Neuron (in vitro differentiated cells): ENCODE results near the gene WDR45B.

Experiments used
- H2AFZ ChIP-seq: one replicate; pipeline ENCODE4 v1.6.1; 2013; ENCODE audit warnings: low read depth, mild to moderate bottlenecking, inconsistent platforms, low read length, moderate library complexity
- H3K27me3 ChIP-seq: one replicate; pipeline ENCODE4 v1.6.1; 2013; ENCODE audit warnings: low read length; ENCODE audit not compliant: insufficient read depth
- H3K36me3 ChIP-seq: one replicate; pipeline ENCODE4 v1.6.1; 2013; ENCODE audit warnings: low read length; ENCODE audit not compliant: insufficient read depth
- H3K4me1 ChIP-seq: one replicate; pipeline ENCODE4 v1.6.1; 2013; ENCODE audit warnings: low read length; ENCODE audit not compliant: insufficient read depth
- H3K4me3 ChIP-seq: 2 replicates; pipeline ENCODE4 v1.5.1; 2013; ENCODE audit warnings: mild to moderate bottlenecking, low read length, moderate library complexity
- H3K9me3 ChIP-seq: one replicate; pipeline ENCODE4 v1.6.1; 2013; ENCODE audit warnings: low read length

The WDR45B gene

GRCh38 chr17:82623707-82624106 lies 24.5 kb downstream of the WDR45B start:
- no peaks in the 10 kb centered on the region for H3K9me3 ChIP-seq
- H2AFZ ChIP-seq, result no peak overlapping the region
- no peaks in the 10 kb centered on the region for H3K27me3 ChIP-seq
- no peak overlapping the region for H3K4me3 ChIP-seq
- H3K36me3 ChIP-seq, result peaks cover 73% of the 10 kb centered on the region
- H3K4me1 ChIP-seq, result no peaks in the 10 kb centered on the region

GRCh38 chr17:82619641-82620040 lies 28.6 kb downstream of the WDR45B start:
- Histone ChIP-seq H2AFZ (no peak overlapping the region), H3K27me3 (no peaks in the 10 kb centered on the region), H3K4me3 (no peak overlapping the region), H3K9me3 (no peaks in the 10 kb centered on the region), H3K4me1 (no peaks in the 10 kb centered on the region), H3K36me3 (peaks cover 76% of the 10 kb centered on the region)

DNA sequence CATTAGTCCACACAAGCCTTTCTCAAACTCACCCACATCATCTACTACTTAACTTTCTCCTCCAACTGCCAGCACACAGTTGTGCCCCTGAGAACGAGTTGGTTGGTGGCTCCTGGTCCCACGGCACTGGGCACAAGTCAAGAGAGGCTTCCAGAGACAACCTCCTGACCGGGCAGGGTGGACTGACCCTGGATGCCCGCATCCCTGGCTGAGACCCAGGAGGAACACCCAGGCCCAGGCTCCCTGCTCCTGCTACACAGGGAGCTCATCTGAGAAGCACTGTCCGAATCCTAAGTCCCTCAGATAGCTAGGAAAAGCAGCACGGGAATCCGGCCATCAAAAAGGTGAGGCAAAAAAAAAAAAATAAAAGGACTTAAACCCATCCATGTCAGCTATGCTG lies 29.0 kb downstream of the WDR45B start:
- Histone ChIP-seq H3K4me1 (no peaks in the 10 kb centered on the region), H3K9me3 (no peaks in the 10 kb centered on the region), H3K27me3 (no peaks in the 10 kb centered on the region), H3K4me3 (no peak overlapping the region), H2AFZ (no peak overlapping the region), H3K36me3 (peaks cover 78% of the 10 kb centered on the region)

GRCh38 chr17:82616021-82616711 lies 32.1 kb downstream of the WDR45B start:
- H2AFZ ChIP-seq, result no peak overlapping the region
- peaks cover 74% of the 10 kb centered on the region for H3K36me3 ChIP-seq
- H3K4me1 ChIP-seq, result no peaks in the 10 kb centered on the region
- H3K4me3 ChIP-seq, result no peak overlapping the region
- no peaks in the 10 kb centered on the region for H3K27me3 ChIP-seq
- H3K9me3 ChIP-seq, result no peaks in the 10 kb centered on the region

DNA sequence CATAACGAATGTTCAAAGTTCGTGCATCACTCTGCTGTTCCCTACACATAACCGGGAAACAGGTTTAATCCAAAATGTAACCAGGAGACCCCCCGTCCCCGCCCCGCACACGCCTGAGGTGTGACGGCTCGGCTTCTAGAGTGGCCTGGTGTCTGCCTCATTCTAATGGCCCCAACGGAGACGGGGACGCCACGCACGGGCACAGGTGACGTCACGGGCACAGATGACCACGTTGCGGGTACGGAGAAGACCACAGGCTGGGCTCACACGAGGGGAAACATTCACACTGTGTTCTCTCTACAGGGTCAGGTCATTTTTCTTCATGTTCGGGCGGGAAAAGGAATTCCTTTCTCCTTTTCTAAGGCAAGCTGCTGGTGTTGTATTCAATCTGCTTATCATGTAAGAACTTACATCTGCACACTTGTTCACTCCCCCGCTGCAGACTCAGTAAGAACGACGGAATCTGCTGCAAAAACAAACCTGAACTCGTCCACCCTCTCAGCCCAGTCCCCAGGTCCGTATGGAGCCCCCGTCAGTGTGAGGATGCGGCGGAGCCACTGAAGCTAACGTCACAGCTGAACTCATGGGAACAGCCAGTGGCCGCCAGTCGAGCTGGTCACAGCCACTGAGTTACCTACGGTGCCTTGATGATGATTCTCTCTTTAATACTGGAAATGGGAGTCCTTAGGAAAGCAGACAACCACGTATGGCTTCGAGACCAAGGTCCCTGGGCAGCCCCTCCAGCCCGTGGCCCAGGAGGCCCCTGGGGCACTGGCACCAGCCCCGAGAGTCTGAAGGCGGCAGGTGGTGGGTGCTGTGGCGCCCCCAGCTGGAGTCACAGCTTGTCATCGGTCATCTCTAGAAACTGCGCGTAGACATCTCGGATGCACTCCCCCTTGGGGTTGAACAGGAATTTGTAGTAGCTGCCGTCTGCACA lies 32.9 kb downstream of the WDR45B start:
- Histone ChIP-seq H3K27me3 (no peaks in the 10 kb centered on the region), H2AFZ (no peak overlapping the region), H3K36me3 (peaks cover 75% of the 10 kb centered on the region), H3K9me3 (no peaks in the 10 kb centered on the region), H3K4me1 (no peaks in the 10 kb centered on the region), H3K4me3 (no peak overlapping the region)

DNA sequence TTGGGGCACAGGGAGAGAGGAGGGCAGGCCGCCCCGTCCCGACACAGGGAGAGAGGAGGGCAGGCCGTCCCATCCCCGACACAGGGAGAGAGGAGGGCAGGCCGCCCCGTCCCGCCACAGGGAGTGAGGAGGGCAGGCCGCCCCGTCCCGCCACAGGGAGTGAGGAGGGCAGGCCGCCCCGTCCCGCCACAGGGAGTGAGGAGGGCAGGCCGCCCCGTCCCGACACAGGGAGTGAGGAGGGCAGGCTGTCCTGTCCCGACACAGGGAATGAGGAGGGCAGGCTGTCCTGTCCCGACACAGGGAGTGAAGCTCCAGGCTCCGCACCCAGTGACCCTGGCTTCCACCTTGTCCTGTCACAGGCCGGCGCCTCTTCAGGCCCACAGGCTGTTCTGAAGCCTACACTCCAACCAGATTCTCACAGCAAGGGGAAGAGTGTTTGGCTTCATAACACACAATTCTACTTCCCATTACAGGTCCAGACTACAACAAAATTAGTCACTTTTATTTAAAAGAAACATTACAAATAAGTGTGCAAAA lies 34.1 kb downstream of the WDR45B start:
- Histone ChIP-seq H3K27me3 (no peaks in the 10 kb centered on the region), H3K4me1 (no peaks in the 10 kb centered on the region), H3K9me3 (peaks cover 1% of the 10 kb centered on the region), H3K4me3 (no peak overlapping the region), H2AFZ (no peak overlapping the region), H3K36me3 (peaks cover 69% of the 10 kb centered on the region)

DNA sequence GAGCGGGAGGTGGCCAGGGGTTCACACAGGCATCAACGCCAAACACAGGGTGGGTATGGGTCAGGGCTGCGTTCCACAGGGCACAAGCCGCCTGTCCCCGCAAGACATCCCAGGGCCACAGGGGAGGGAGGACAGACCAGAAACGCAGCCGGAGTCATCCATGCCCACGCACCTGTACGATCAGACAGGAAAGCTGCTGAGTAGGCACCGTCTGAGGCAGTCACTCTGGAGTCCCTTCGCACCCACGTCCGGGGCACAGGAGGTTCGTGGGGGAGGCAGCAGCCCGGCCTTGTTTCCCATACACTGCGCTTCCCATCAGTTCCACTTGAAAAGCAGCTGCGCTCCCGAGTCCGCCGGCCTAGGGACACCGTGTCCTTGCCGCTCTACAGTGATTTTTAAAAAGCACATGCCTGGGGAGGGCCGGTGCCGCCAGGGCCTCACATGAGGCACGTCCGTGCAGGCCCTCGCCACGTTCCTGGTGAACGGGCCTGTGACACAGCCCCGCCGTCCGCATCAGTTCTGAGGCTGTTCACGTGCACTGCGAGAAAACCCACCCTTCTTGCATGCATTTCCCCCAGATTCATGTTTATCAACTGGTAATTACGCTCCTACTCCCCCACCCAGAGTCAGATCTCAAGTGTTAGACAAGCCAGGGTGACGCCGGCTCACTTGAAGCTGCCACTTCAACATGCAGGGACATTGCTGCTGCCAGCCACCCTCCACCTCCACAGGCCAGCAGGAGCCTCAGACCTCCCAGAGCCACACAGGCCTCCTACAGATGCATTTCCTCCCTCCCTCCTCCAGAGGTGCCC lies 34.8 kb downstream of the WDR45B start:
- H3K27me3 ChIP-seq, result no peaks in the 10 kb centered on the region
- H2AFZ ChIP-seq, result no peak overlapping the region
- no peak overlapping the region for H3K4me3 ChIP-seq
- peaks cover 2% of the 10 kb centered on the region for H3K9me3 ChIP-seq
- no peaks in the 10 kb centered on the region for H3K4me1 ChIP-seq
- peaks cover 66% of the 10 kb centered on the region for H3K36me3 ChIP-seq

GRCh38 chr17:82611140-82612058 lies 36.8 kb downstream of the WDR45B start:
- Histone ChIP-seq H3K4me3 (no peak overlapping the region), H3K27me3 (no peaks in the 10 kb centered on the region), H3K9me3 (peaks cover 2% of the 10 kb centered on the region), H3K36me3 (peaks cover 57% of the 10 kb centered on the region), H2AFZ (no peak overlapping the region), H3K4me1 (no peaks in the 10 kb centered on the region)

DNA sequence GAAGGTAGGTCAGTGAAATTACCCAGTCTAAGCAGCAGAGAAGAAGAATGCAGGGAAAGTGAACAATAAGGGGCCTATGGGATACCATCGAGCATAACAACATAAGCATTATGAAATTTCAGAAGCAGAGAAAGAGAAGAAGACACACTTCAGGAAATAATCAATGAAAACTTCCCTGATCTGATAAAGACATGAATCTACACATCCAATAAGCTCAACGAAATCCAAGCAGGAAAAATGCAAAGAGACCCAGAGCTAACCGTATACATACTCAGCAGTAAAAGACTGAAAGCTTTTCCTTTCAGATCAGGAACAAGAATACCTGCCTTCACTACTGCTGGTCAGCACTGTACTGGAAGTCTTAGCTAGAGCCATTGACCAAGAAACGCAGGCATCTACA lies 38.6 kb downstream of the WDR45B start:
- Histone ChIP-seq H3K9me3 (peaks cover 2% of the 10 kb centered on the region), H3K4me1 (no peaks in the 10 kb centered on the region), H3K36me3 (peaks cover 44% of the 10 kb centered on the region), H3K27me3 (no peaks in the 10 kb centered on the region), H2AFZ (no peak overlapping the region), H3K4me3 (no peak overlapping the region)

DNA sequence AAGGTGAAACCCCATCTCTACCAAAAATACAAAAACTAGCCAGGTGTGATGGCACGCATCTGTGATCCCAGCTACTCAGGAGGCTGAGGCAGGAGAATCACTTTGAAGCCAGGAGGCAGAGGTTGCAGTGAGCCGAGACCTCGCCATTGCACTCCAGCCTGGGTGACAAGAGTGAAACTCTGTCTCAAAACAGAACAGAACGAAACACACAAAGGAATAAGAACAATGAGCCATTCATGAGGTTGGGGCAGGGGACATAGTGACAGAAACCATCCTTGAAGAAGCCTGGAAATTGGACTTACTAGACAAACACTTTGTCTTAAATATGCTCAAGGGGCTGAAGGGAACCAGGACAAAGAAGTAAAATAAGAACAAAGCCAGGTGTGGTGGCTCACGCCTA lies 39.4 kb downstream of the WDR45B start:
- H3K9me3 ChIP-seq, result peaks cover 2% of the 10 kb centered on the region
- H3K4me3 ChIP-seq, result no peak overlapping the region
- H3K4me1 ChIP-seq, result no peaks in the 10 kb centered on the region
- H3K36me3 ChIP-seq, result peaks cover 43% of the 10 kb centered on the region
- no peaks in the 10 kb centered on the region for H3K27me3 ChIP-seq
- no peak overlapping the region for H2AFZ ChIP-seq

GRCh38 chr17:82605939-82606600 lies 42.2 kb downstream of the WDR45B start:
- Histone ChIP-seq H3K36me3 (peaks cover 56% of the 10 kb centered on the region), H3K4me3 (no peak overlapping the region), H3K9me3 (peaks cover 2% of the 10 kb centered on the region), H2AFZ (no peak overlapping the region), H3K4me1 (no peaks in the 10 kb centered on the region), H3K27me3 (no peaks in the 10 kb centered on the region)
